ENCODE data around the gene NPDC1. TPM values are rescaled to one million over a fixed set of nuclear protein-coding genes. Genes with fewer than 3 reads are reported as not detected.
A peak's percentile ranks its signal among the peaks of the same experiment; 100 is the strongest.

The NPDC1 gene
- total RNA-seq, 2 experiments from 2014 or later, result 15.3 to 16.0 TPM

DNA sequence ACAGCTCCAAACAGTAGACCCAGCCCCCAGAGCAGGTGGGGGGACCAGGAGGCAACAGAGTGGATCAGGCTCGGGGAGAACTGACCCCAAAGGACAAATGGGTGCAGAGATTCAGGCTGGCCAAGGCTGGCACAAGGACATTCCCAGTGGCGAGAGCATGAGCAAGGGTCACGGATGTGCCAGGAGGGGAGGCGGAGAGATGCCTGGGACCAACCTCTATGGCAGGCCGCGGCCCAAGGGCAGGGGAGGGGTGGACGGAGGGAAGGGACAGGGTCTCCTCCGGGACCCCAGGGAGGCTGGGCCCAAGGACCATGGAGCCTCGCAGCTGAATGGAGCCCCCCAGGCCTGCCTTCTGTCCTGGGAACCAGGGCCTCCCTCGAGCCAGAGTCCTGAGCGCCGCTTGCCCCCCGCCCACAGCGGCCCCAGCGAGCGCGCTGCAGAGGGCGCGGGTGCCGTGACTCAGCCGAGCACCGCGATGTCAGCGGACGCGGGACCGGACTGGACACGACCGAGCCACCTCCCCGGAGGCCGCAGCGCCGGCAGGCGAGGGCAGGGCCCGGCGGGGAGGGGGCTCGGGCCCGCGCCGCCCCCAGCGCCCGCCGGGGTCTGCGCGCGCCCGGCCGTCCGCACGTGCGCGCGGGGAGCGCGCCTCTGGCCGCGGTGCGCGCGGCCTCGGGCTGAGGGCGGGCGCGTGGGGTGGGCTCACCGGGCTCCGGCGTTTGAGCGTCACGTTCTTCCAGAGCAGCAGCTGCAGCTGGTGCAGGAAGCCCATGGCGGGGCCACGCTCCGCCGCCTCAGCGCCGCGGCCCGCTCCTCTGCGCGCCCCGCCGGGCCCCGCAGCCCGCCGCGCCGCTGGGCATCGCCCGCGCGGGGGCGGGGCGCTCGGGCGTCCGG lies 18.4 kb downstream of the NPDC1 start, which contains the start of gene ABCA2:
Gene ABCA2 (minus strand): TSS at position 869 of the 894 bp plus-strand sequence. CDS start 97 bp downstream, at position 772.
- ChIA-PET POLR2A (interaction anchor here (0.5 to 2.4 kb wide), 5 partner anchors 19 to 236 kb away, joined by 3 to 11 read pairs (median 3); partner anchors contain the start of genes CLIC3, PAXX and TMEM141), CTCF (interaction anchor here (1.1 to 2.6 kb wide), 4 partner anchors 8 to 185 kb away, joined by 3 to 13 read pairs (median 8); partner anchors contain the start of gene AJM1)
- H3K27me3 Mint-ChIP-seq, result no peaks in the 10 kb centered on the region
- H3K36me3 Mint-ChIP-seq (ENCODE audit: low read depth), result no peaks in the 10 kb centered on the region
- peak within 1 kb of the TSS; percentile 88 for H3K4me3 Mint-ChIP-seq
- Histone ChIP-seq H3K4me3 (ENCODE audit: low read length) (peak within 1 kb of the TSS; percentile 68), H3K9me3 (ENCODE audit: control insufficient read depth in 1 of 2, insufficient read depth in 1 of 2, low read length in 2 of 2) (no peaks in the 10 kb centered on the region), H3K27ac (ENCODE audit: low read depth in 1 of 2, low read length in 2 of 2) (peak within 1 kb of the TSS; percentile 7 to 34), H3K27me3 (ENCODE audit: control insufficient read depth in 1 of 2, insufficient read depth in 2 of 2, low read length in 2 of 2) (no peaks in the 10 kb centered on the region), H3K36me3 (ENCODE audit: insufficient read depth, low read length) (no peaks in the 10 kb centered on the region), H3K4me1 (ENCODE audit: insufficient read depth, low read length) (peaks cover 75% of the 10 kb centered on the region)
- intact Hi-C loops (cut with DNase I, micrococcal nuclease), result loop anchor here in 1 of 2 experiments (1.0 to 5.0 kb wide), 4 partner anchors 37 to 140 kb away; partner anchors contain the start of genes FBXW5 and TRAF2
- DNase-seq (no peak), ATAC-seq (ENCODE audit: poor library complexity) (no peak)
- no peaks in the 10 kb centered on the region for H3K9me3 Mint-ChIP-seq
- H3K27ac Mint-ChIP-seq, result peak within 1 kb of the TSS; percentile 55
- H3K4me1 Mint-ChIP-seq (ENCODE audit: low read depth), result peaks cover 34% of the 10 kb centered on the region
- TF ChIP-seq, protein P1, sequence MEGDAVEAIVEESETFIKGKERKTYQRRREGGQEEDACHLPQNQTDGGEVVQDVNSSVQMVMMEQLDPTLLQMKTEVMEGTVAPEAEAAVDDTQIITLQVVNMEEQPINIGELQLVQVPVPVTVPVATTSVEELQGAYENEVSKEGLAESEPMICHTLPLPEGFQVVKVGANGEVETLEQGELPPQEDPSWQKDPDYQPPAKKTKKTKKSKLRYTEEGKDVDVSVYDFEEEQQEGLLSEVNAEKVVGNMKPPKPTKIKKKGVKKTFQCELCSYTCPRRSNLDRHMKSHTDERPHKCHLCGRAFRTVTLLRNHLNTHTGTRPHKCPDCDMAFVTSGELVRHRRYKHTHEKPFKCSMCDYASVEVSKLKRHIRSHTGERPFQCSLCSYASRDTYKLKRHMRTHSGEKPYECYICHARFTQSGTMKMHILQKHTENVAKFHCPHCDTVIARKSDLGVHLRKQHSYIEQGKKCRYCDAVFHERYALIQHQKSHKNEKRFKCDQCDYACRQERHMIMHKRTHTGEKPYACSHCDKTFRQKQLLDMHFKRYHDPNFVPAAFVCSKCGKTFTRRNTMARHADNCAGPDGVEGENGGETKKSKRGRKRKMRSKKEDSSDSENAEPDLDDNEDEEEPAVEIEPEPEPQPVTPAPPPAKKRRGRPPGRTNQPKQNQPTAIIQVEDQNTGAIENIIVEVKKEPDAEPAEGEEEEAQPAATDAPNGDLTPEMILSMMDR (IDR thresholded peaks at IDR 0.05), result no peak

DNA sequence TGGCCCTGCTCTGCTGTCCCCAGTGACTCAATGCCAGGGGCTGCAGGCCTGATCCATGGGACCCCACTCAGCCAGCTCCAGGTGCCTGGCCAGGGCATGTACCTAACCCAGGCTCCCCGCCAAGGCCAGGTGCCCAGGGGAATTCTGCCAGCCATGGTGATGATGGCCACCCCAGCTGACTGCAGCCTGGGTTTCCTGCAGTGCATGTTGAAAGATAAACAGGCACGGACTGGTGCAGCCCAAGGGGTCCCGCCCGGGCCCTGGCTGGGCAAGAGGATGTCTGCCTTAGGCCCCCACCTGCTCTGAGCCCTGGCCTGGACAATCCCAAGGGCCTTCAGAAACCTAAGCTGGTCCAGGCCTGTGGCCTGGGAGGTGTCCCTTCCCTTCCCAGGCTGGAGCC lies 19.1 kb downstream of the NPDC1 start:
- peaks cover 72% of the 10 kb centered on the region for H3K4me1 ChIP-seq (ENCODE audit: insufficient read depth, low read length)

DNA sequence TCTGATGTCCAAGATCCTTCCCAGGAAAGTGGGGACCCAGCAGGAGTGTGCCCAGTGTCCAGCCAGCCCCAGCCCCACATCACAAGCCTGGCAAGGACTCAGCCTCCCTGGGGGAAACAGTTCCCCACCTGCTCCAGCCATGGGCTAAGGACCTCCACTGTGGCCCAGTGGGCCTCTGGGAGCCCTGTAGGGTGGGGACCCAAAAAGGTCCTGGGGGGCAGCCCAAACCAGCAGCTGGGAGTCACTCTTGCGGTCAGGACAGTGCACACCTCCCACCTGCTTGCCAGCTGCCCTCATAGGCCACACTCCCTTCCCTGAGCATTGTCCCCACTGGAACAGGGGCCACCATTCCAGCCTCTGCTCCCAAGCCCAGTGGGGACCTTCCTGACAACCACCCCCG lies 19.6 kb downstream of the NPDC1 start:
- ATAC-seq (ENCODE audit: poor library complexity) (no peak), DNase-seq (no peak)
- H3K27me3 Mint-ChIP-seq, result no peaks in the 10 kb centered on the region
- H3K4me3 ChIP-seq (ENCODE audit: low read length), result no peak overlapping the region
- H3K4me3 Mint-ChIP-seq, result peak overlapping the region; percentile 88
- TF ChIP-seq, protein P1 (IDR thresholded peaks at IDR 0.05), result no peak
- H3K27ac Mint-ChIP-seq, result no peak overlapping the region
- intact Hi-C loops (cut with DNase I, micrococcal nuclease), result loop anchor here in 1 of 2 experiments (5.0 kb wide), 1 partner anchor 139 kb away; the partner anchor contains the start of gene TRAF2
- no peaks in the 10 kb centered on the region for H3K36me3 Mint-ChIP-seq (ENCODE audit: low read depth)
- CTCF ChIA-PET, result interaction anchor here (1.1 to 2.1 kb wide), 2 partner anchors 9 to 38 kb away, joined by 3 to 12 read pairs; no protein-coding TSS in a partner anchor
- no peak overlapping the region for H3K27ac ChIP-seq (ENCODE audit: low read depth in 1 of 2, low read length in 2 of 2)
- no peaks in the 10 kb centered on the region for H3K9me3 Mint-ChIP-seq
- peaks cover 72% of the 10 kb centered on the region for H3K4me1 ChIP-seq (ENCODE audit: insufficient read depth, low read length)
- H3K36me3 ChIP-seq (ENCODE audit: insufficient read depth, low read length), result no peaks in the 10 kb centered on the region
- peaks cover 28% of the 10 kb centered on the region for H3K4me1 Mint-ChIP-seq (ENCODE audit: low read depth)
- H3K27me3 ChIP-seq (ENCODE audit: control insufficient read depth in 1 of 2, insufficient read depth in 2 of 2, low read length in 2 of 2), result no peaks in the 10 kb centered on the region
- H3K9me3 ChIP-seq (ENCODE audit: control insufficient read depth in 1 of 2, insufficient read depth in 1 of 2, low read length in 2 of 2), result no peaks in the 10 kb centered on the region
- POLR2A ChIA-PET, result interaction anchor here (1.0 to 2.2 kb wide), 2 partner anchors 20 to 35 kb away, joined by 4 to 12 read pairs; partner anchors contain the start of gene PAXX

More for the DNA sequence above, 19.1 kb downstream of the NPDC1 start:
- Histone ChIP-seq H3K9me3 (ENCODE audit: control insufficient read depth in 1 of 2, insufficient read depth in 1 of 2, low read length in 2 of 2) (no peaks in the 10 kb centered on the region), H3K27ac (ENCODE audit: low read depth in 1 of 2, low read length in 2 of 2) (no peak overlapping the region), H3K36me3 (ENCODE audit: insufficient read depth, low read length) (no peaks in the 10 kb centered on the region), H3K4me3 (ENCODE audit: low read length) (peak overlapping the region; percentile 44), H3K27me3 (ENCODE audit: control insufficient read depth in 1 of 2, insufficient read depth in 2 of 2, low read length in 2 of 2) (no peaks in the 10 kb centered on the region)
- no peak for ATAC-seq (ENCODE audit: poor library complexity)
- intact Hi-C loops (cut with DNase I, micrococcal nuclease), result loop anchor here in 1 of 2 experiments (5.0 kb wide), 1 partner anchor 140 kb away; the partner anchor contains the start of gene TRAF2
- Mint-ChIP-seq H3K4me3 (peak overlapping the region; percentile 88), H3K27me3 (no peaks in the 10 kb centered on the region), H3K4me1 (ENCODE audit: low read depth) (peaks cover 30% of the 10 kb centered on the region), H3K9me3 (no peaks in the 10 kb centered on the region), H3K27ac (no peak overlapping the region), H3K36me3 (ENCODE audit: low read depth) (no peaks in the 10 kb centered on the region)
- ChIA-PET CTCF (interaction anchor here (1.1 to 2.1 kb wide), 3 partner anchors 8 to 184 kb away, joined by 3 to 12 read pairs (median 4); partner anchors contain the start of gene AJM1), POLR2A (interaction anchor here (0.5 to 1.2 kb wide), 4 partner anchors 20 to 235 kb away, joined by 3 to 4 read pairs (median 3); partner anchors contain the start of genes CLIC3 and TMEM141)
- DNase-seq, result no peak
- TF ChIP-seq, protein P1 (IDR thresholded peaks at IDR 0.05), result no peak
